Right forelimb (tissue), 1 donor: ENCODE data around the gene TPM4.

Source experiments
- DNase-seq: peaks from one replicate; pipeline ENCODE4 v3.0.0-alpha.2; 2018

Gene TPM4

GRCh38 chr19:16133818-16134217, 57.5 kb downstream of the TPM4 start:
- no peak for DNase-seq

- DNase-seq = no peak
Measured at GRCh38 chr19:16134510-16134909, 58.2 kb downstream of the TPM4 start.

DNA sequence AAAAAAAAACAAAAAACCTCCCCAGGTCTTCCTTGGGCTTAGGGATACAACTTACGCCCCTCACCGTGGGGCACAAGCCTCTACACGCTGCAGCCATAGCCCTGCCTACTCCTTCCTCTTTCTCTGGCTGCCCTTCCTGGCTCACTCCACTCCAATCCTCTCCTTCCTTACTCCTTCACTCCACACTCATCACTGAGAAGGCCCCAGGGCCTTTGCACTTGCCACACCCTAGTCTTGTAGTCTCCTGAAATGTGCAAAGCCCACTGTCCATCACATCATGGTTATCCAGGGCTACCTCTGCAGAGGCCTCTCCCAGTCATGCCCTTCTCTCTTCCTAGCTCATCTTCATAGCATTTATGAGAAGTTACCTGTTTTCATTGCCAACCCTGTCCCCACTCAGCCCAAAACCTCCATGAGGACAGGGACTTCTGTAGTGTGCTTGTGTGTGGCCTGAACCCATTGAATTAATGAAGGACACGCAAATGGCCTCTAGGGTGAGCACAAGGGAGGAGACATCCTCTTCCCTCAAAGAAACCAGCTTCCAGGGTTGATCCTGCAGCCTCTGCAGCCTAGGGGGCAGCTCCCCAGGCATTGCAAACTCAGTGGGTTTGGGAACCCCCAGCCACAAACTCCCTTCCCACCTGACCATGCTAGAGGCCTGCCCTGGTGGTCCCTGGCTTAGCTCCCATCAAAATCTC, 59.3 kb downstream of the TPM4 start:
- DNase-seq = no peak

- no peak for DNase-seq
Measured at GRCh38 chr19:16136185-16136999, 60.1 kb downstream of the TPM4 start.

DNA sequence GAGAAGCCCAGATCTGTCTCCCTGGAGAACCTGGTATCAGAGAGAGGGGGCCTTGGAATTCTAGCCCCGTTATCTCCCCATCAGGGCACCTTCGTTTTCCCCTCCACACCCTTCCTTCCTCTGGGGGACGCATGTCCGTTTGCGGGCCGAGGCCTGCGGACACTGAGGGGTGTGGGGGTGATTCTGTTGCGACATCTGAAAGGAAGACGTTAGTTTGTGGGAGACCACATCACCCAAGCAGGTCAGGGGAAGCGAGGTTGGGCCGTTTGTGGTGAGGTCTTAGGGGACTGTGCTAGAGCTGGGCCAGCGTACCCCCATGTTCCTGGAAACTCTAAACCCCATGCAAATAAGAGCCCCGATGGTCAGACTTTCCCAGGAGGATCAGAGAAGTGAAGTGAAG, 63.5 kb downstream of the TPM4 start:
- no peak for DNase-seq

DNA sequence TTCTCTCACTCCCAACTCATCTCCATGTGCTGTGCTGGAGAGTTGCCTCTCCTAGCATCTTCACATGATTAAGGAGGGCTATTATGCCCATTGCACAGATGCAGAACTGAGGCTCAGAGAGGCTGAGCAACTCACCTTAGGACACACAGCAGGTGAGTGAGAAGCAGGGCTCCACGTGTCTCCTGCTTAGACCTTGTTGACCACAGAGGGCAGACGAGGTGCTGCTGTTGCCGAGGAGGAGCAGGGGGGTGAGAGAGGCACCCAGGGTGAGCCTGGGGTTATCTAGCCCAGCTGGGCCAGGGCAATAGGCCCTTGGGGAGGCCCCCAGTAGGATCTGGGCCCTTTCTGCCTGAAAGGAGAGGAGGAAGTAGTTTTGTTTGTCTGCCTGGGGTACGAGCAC, 64.7 kb downstream of the TPM4 start:
- no peak for DNase-seq

GRCh38 chr19:16142032-16142580, 65.8 kb downstream of the TPM4 start:
- no peak for DNase-seq

GRCh38 chr19:16143399-16144215, 67.3 kb downstream of the TPM4 start, which contains the start of gene HSH2D:
TSS of gene HSH2D (plus strand) at chr19:16143685. CDS start at chr19:16148751, 5,066 bp downstream.
- DNase-seq = no peak

- no peak for DNase-seq
Measured at GRCh38 chr19:16144216-16144581, 67.9 kb downstream of the TPM4 start.

DNA sequence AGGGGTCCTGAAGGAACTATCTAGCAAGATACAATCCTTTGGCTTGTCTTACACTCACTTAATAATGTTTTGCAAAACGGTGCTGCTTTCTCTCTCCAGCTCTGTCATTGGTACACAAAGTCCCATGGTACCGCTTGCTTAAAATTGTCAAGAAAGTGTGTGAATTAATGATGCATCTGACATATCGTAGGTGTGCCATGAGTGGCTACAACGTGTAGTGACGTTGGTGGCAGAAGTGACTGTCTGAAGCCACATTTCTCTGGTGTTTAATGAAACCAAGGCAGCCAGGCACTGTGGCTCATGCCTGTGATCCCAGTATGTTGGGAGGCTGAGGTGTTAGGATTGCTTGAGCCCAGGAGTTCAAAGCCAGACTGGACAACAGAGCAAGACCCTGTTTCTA, 69.8 kb downstream of the TPM4 start:
- no peak for DNase-seq

DNA sequence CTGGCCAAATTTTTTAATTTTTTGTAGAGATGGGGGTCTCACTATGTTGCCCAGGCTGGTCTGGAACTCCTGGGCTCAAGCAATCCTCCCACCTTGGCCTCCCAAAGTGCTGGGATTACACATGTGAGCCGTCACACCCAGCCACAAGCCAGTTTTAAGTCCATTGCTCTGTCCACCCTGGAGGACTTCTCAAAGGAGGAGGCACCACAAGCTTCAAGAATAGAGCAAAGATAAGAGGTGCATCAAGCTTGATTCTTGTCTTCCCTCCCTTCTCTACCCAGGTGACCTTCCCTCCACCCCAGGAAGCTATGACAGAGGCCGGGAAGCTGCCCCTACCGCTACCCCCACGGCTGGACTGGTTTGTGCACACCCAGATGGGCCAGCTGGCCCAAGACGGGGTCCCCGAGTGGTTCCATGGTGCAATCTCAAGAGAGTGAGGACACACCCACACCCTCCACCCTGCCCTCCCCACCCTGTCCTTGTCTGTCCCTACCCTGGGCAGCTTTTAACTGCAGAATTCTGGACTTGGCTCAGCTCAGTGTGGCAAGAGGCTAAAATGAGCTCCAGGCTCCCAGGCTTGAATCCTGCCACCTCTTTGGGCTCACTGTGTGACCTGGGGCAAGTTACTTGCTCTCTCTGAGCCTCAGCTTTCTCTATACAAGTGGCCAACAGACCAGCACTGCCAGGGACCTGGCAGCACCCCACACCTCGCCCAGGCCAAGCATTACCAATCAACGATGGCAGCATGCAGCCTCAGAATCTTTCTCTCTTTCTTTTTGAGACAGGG, 72.3 kb downstream of the TPM4 start:
- no peak for DNase-seq
